ENCODE data around the gene JCHAIN. TPM values are rescaled to one million over a fixed set of nuclear protein-coding genes. Genes with fewer than 3 reads are reported as not detected.
"Not testable (repeated sequence)": the region's sequence is repeated elsewhere in the genome, so short reads cannot be mapped to it uniquely, and the experiment has no call there.

JCHAIN gene
- total and polyA plus RNA-seq, 12 donors = 0.57 to 55.4 (median 2.4) TPM

DNA sequence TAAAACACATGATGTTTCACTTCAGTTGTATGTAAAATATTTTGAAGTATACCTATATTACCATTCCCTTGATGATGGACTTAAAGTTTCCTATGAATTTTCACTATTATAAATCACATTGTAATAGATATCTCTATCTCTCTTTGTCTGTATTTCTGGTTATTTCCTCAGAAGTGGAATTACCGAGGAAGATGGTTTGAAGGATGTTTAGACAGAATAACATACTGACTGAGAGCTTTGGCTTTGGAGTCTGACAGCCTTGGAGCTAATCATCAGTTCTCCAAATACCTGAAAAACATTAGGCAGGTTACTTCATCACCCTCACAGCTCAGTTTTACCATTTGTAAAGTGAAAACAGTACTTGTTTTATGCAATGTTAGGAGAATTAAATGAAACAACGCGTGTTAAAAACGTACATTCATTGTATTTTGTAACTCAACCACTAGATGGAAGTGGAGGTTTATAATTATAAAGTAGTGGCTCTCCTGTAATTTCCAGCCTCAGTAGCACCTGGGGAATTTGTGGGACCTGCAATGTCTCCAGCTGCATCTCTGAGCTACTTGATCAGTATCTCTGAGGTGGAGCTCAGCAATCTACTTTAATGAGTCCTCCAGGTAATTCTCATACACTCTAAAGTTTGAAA, 14.3 kb downstream of the JCHAIN start:
- TF ChIP-seq, protein P1, sequence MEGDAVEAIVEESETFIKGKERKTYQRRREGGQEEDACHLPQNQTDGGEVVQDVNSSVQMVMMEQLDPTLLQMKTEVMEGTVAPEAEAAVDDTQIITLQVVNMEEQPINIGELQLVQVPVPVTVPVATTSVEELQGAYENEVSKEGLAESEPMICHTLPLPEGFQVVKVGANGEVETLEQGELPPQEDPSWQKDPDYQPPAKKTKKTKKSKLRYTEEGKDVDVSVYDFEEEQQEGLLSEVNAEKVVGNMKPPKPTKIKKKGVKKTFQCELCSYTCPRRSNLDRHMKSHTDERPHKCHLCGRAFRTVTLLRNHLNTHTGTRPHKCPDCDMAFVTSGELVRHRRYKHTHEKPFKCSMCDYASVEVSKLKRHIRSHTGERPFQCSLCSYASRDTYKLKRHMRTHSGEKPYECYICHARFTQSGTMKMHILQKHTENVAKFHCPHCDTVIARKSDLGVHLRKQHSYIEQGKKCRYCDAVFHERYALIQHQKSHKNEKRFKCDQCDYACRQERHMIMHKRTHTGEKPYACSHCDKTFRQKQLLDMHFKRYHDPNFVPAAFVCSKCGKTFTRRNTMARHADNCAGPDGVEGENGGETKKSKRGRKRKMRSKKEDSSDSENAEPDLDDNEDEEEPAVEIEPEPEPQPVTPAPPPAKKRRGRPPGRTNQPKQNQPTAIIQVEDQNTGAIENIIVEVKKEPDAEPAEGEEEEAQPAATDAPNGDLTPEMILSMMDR (IDR thresholded peaks at IDR 0.05) = peak; percentile 28 to 72 (median 58)
- Histone ChIP-seq H3K36me3 (no peaks in the 10 kb centered on the region), H3K4me1 (peaks cover 0 to 3% (median 0%) of the 10 kb centered on the region in 9 donors), H3K9me3 (no peaks in the 10 kb centered on the region), H3K27me3 (peaks cover 0 to 5% (median 0%) of the 10 kb centered on the region in 7 donors), H3K27ac (no peak overlapping the region), H3K4me3 (no peak overlapping the region)
- no peak for DNase-seq
- ATAC-seq = peak in 5 of 8 donors; percentile 38 to 68 (median 48)
- 9 to 12% methylated on average over 4 of the region's 4 CpGs for WGBS, 2 donors
- intact Hi-C loops (cut with DNase I) = loop anchor here in 8 of 10 donors (1.0 to 10.0 kb wide), 4 partner anchors 353 to 1060 kb away; no protein-coding TSS in a partner anchor

DNA sequence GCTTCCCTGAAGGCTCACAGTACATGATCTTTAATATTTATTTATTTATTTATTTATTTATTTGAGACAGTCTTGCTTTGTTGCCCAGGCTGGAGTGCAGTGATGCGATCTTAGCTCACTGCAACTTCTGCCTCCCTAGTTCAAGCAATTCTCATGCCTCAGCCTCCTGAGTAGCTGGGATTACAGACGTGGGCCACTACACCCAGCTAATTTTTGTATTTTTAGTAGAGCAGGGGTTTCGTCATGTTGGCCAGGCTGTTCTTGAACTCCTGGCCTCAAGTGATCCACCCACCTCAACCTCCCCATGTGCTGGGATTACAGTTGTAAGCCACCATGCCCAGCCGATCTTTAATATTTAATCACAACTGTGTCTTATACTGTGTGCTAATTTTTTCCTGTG, 15.6 kb downstream of the JCHAIN start:
- WGBS, 2 donors = 82 to 91% methylated on average over 4 of the region's 4 CpGs
- intact Hi-C loops (cut with DNase I) = loop anchor here in 7 of 10 donors (5.0 to 10.0 kb wide), 3 partner anchors 354 to 1062 kb away; no protein-coding TSS in a partner anchor

DNA sequence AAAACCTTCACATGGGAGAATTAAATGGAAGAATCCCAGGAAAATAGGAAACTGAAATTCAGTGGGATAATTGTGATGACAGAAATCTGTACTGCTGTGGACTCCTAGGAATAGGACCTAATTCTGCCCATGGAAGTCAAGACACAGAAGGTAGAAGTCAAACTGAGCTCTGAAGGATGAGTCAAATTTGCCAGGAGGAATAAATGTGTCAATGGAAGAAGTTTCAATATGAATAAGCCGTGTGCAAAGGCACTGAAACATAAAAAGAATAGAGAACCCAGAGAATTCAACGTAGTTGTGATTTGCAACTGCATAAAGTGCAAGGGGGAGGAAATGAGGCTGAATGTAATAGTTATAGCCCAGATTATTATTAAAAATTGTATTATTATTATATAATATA, 26.1 kb downstream of the JCHAIN start:
- Histone ChIP-seq H3K36me3 (no peaks in the 10 kb centered on the region), H3K4me3 (no peak overlapping the region), H3K27ac (no peak overlapping the region), H3K27me3 (no peaks in the 10 kb centered on the region), H3K9me3 (no peaks in the 10 kb centered on the region), H3K4me1 (peaks cover 0 to 12% (median 3%) of the 10 kb centered on the region in 9 donors)
- 88% methylated on average over 2 of the region's 2 CpGs for WGBS, 2 donors
- no peak for DNase-seq
- ATAC-seq = no peak
- intact Hi-C loops (cut with DNase I) = no loop called here
- TF ChIP-seq, protein P1 (IDR thresholded peaks at IDR 0.05) = no peak

More for the DNA sequence above, 15.6 kb downstream of the JCHAIN start:
- not testable (repeated sequence) for DNase-seq, H3K4me3 ChIP-seq, H3K9me3 ChIP-seq, H3K36me3 ChIP-seq, H3K27me3 ChIP-seq, ATAC-seq, H3K27ac ChIP-seq, H3K4me1 ChIP-seq

DNA sequence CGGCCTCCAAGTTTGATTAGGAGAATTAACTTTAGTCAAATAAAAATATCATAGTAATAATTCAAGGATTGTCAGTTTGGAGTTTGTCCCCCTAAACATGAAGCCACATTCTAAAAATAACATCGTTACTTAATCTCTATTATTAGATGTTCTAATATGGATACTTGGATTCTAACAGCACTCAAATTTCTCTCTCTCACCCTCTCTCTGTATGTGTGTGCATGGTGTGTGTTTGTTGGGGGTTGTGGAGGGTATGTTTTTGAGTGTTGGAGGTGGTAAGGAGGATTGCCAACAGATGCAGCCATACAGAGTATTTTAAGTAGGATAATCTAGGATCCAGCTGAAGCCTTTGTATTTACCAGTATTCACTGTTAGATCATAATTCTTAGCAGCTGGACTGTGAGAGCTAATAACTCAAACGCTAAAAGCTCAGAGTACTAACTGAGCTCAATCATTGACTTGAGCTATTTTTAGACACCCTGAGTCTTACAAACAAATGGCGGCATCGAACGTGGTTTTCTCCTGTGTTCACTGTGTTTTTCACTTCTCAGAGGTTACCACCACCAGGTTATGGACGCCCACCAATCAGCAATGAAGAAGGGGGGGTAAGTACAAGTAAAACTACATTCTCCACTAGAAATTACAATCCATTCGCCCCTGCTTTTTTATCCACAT, 28.9 kb downstream of the JCHAIN start:
- peak overlapping the region; percentile 4 to 83 (median 72) for H3K27ac ChIP-seq
- WGBS, 2 donors = 40 to 42% methylated on average over 8 of the region's 8 CpGs
- H3K4me1 ChIP-seq = peaks cover 0 to 12% (median 3%) of the 10 kb centered on the region in 9 donors
- no peaks in the 10 kb centered on the region for H3K9me3 ChIP-seq
- intact Hi-C loops (cut with DNase I) = no loop called here
- no peak for DNase-seq
- peak overlapping the region in 8 of 10 donors; percentile 6 to 32 (median 16) for H3K4me3 ChIP-seq
- ATAC-seq = peak; percentile 55 to 92 (median 82)
- TF ChIP-seq, protein P1 (IDR thresholded peaks at IDR 0.05) = no peak
- no peaks in the 10 kb centered on the region for H3K36me3 ChIP-seq
- H3K27me3 ChIP-seq = no peaks in the 10 kb centered on the region

Measured in heart right ventricle (tissue), 16 donors.